ENCODE results near the gene MAL. TPM values are rescaled to one million over a fixed set of nuclear protein-coding genes. Genes with fewer than 3 reads are reported as not detected.
"Not testable (repeated sequence)": the region's sequence is repeated elsewhere in the genome, so short reads cannot be mapped to it uniquely, and the experiment has no call there.

Gene MAL
- polyA plus RNA-seq, 4 donors: 267 to 368 (median 329) TPM

DNA sequence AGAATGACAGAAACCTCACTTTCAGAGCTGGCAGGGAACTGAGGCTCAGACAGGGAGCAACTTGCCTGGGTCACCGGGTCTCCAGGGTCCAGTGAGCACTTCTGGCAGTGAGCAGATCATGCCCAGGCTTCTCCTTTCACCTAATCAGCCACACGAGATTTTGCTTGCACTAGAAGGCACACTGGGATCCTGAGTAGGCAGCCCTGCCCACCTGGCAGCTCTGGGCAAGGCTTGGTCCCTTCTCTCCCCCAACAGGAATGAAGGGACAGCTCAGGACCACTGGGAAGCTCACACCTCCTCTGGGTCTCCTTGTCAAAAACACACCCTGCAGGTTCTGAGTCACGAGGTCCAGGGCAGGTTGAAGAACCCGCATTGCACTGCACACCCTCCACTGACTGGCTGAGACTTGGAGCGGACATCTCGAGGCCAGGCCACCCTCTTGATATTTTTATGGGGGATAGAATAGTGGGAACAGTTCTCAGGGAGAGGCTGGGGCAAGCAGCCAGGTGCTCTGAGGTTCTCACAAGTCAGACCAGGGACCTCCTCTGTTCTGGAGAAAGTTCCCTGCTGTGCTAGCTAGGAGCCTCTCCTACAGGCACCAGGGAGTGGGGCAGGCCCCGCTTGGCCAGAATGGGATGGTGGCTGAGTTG is 5.7 kb downstream of the MAL start:
- DNase-seq (ENCODE audit: low read depth in 4 of 4, low spot score in 2 of 4): no peak

DNA sequence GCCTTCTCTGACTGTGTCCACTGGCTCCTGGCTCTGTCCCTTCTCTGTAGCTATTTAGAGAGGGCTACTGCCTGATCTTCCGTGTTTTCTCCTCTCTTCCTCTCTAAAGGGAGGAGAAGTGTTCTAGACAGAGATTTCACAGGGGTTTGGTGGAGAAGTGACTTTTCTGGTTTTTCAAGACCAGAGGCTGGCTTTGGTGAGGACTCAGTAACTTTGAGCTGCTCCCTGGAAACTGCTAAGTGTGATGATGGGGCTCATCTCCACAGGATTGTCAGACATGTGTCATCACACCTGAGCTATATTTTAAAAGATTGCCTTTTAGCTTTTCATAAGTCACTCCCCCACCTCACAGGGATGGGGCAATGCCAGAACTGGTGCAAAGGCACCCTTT is 6.2 kb downstream of the MAL start:
- no peak for DNase-seq (ENCODE audit: low read depth in 4 of 4, low spot score in 2 of 4)

- DNase-seq (ENCODE audit: low read depth in 4 of 4, low spot score in 2 of 4): no peak
Observed at GRCh38 chr2:95032341-95032740, 6.8 kb downstream of the MAL start.

DNA sequence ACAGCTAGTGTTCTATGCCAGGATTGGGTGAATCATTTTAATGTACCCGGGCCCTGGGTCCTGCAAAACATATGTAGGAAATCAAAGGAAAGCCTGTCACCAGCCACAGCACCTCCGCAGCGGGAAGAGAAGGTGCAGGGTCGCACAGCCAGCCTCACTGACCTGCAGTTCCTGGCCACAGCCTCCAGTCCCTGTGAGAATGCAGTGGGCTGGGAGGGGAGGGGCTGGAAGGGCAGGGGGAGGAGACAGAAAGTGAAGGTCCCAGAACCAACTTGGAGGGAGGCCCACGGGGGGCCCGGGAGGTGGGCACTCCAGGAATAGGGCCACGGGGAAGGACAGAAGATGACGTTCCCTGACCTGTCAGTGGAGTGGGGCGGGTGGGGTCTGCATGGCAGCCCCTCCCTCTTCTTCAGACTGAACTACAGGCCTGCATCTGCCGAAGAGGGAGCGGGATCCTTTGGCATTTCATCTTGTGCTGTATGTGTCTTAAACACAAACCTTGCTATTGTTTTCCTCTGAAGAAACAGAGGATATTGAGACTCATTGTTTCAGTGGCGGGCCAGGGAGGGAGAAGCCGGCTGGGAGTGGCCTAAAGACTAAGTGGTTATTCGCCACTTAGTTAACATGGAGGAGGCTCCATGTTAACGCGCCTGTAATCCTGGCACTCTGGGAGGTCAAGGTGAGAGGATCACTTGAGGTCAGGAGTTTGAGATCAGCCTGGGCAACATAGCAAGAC is 7.5 kb downstream of the MAL start:
- no peak for DNase-seq (ENCODE audit: low read depth in 4 of 4, low spot score in 2 of 4)

GRCh38 chr2:95034221-95034620 is 8.7 kb downstream of the MAL start:
- DNase-seq (ENCODE audit: low read depth in 4 of 4, low spot score in 2 of 4): no peak

GRCh38 chr2:95034818-95035217 is 9.3 kb downstream of the MAL start:
- DNase-seq (ENCODE audit: low read depth in 4 of 4, low spot score in 2 of 4): no peak

GRCh38 chr2:95036596-95037383 is 11.3 kb downstream of the MAL start:
- DNase-seq (ENCODE audit: low read depth in 4 of 4, low spot score in 2 of 4): no peak

DNA sequence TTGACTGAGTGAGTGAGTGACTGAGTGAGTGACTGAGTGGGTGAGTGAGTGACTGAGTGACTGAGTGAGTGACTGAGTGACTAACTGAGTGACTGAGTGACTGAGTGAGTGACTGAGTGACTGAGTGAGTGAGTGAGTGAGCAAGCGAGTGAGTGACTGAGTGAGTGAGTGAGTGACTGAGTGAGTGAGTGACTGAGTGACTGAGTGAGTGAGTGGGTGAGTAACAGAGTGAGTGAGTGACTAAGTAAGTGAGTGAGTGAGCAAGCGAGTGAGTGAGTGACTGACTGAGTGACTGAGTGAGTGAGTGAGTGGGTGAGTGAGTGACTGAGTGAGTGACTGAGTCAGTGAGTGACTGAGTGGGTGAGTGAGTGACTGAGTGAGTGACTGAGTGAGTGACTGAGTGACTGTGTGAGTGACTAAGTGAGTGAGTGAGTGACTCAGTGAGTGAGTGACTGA is 11.9 kb downstream of the MAL start:
- no peak for DNase-seq (ENCODE audit: low read depth in 4 of 4, low spot score in 2 of 4)

GRCh38 chr2:95037841-95038585 is 12.5 kb downstream of the MAL start:
- not testable (repeated sequence) for DNase-seq (ENCODE audit: low read depth in 4 of 4, low spot score in 2 of 4)

DNA sequence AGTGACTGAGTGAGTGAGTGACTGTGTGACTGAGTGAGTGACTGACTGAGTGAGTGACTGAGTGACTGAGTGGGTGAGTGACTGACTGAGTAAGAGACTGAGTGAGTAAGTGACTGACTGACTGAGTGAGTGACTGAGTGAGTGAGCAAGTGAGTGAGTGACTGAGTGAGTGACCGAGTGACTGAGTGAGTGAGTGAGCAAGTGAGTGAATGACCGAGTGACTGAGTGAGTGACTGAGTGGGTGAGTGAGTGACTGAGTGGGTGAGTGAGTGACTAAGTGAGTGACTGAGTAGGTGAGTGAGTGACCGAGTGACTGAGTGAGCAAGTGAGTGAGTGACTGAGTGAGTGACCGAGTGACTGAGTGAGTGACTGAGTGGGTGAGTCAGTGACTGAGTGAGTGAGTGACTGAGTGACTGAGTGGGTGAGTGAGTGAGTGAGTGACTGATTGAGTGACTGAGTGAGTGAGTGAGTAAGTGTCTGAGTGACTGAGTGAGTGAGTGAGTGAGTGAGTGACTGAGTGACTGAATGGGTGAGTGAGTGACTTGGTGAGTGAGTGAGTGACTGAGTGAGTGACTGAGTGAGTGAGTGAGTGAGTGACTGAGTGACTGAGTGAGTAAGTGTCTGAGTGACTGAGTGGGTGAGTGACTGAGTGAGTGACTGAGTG is 13.3 kb downstream of the MAL start:
- DNase-seq (ENCODE audit: low read depth in 4 of 4, low spot score in 2 of 4): no peak

DNA sequence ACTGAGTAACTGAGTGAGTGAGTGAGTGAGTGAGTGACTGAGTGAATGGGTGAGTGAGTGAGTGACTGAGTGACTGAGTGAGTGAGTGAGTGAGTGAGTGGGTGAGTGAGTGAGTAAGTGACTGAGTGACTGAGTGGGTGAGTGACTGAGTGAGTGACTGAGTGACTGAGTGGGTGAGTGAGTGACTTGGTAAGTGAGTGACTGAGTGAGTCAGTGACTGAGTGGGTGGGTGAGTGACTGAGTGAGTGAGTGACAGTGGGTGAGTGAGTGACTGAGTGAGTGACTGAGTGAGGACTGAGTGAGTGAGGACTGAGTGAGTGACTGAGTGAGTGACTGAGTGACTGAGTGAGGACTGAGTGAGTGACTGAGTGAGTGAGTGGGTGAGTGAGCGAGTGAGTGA is 13.9 kb downstream of the MAL start:
- DNase-seq (ENCODE audit: low read depth in 4 of 4, low spot score in 2 of 4): no peak

GRCh38 chr2:95039978-95040377 is 14.5 kb downstream of the MAL start:
- no peak for DNase-seq (ENCODE audit: low read depth in 4 of 4, low spot score in 2 of 4)

- DNase-seq (ENCODE audit: low read depth in 4 of 4, low spot score in 2 of 4): no peak
Observed at GRCh38 chr2:95040426-95040825, 14.9 kb downstream of the MAL start.

GRCh38 chr2:95041060-95041823 is 15.7 kb downstream of the MAL start:
- DNase-seq (ENCODE audit: low read depth in 4 of 4, low spot score in 2 of 4): no peak

DNA sequence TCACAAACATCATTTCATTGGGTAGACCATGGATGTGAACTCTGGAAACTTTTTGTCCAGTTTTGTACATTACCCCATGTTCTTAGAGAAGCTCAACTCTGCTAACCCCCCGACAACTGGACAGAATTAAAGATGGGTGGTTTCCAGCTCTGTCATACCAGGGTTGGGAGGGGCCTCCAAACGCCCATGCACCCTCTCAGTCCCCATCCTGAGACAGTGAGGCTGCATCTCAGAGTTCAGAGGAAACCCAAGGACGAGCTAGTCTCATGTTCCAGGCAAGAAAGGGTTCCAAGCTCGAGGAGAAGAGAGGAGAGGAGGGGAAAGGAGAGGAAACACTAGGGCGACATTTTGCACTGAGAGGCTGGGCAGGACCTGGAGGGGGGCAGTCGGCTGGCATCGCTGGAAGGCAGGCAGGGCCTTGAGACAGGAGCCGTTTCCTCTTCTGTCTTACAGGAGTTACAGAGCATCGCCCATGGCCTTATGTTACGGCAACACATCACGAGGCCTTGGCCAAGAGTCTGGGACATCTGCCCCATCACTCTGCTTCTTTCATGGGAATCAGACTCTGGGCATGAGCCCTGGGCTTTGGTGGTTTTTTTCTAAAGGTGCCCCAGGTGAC is 16.4 kb downstream of the MAL start:
- DNase-seq (ENCODE audit: low read depth in 4 of 4, low spot score in 2 of 4): no peak

GRCh38 chr2:95042472-95043271 is 17.2 kb downstream of the MAL start:
- DNase-seq (ENCODE audit: low read depth in 4 of 4, low spot score in 2 of 4): no peak

DNA sequence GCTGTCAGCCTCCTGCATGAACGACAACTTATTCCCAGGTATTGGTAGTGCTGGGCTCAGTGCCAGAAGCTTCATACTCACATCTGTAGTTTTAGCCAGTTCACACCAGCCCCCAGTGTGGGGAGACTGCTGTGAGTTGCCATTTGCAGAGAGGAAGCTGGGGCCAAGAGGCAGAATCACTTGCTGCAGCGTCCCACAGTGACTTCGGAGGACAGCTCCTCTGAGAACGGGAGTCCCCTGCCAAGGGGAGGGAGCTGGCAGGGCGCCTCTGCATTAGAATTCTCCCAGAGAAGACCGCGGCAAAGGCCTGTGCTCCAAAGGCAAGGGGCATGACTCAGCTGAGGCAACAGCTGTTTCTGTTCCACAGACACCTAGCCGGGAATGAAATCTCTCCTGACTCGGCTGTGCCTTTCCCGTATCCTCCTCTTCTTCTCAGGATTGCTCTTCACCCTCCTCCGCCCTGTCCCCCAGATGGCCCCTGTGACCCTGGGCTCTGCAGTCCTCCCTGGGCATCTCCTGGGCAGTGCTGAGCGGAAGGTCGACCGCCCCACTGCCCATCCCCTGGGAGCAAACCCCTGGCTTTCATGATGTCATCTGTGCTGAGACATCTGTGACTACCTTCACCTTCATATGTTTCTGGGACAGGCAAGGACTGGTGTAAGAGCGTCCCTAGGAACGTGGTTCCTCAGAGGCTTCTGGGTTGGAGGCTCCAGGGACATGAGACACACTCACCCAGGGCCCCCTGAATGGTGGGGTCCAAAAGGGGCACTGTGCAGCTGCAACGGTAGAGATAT is 18.0 kb downstream of the MAL start:
- DNase-seq (ENCODE audit: low read depth in 4 of 4, low spot score in 2 of 4): no peak

DNA sequence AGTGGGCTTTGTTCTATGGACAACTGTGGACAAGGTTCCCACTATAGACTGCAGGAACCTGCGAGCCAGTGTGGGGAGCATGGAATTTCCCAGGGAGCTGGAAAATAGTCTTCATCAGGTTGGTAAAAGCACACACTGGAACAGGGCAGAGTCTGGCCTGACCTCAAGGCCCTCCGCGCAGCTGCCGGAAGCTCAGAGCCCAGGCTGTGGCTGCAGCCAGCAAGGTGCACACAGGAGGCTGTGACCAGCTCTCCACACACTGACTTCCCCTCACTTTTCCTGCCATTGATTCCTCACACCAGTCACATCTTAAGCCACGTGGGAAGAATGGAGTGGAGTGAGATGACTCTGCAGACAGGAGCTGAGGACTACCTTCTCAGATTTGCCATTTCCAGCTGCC is 19.1 kb downstream of the MAL start:
- no peak for DNase-seq (ENCODE audit: low read depth in 4 of 4, low spot score in 2 of 4)

All from left renal cortex interstitium (tissue), 4 donors.